GM21576 (cell line): Measurements from ENCODE around the gene AKNA.
"Not testable (repeated sequence)": the region's sequence is repeated elsewhere in the genome, so short reads cannot be mapped to it uniquely, and the experiment has no call there.

Experiments
- ATAC-seq: cut with Tn5 transposase; IDR thresholded peaks from one replicate; pipeline ENCODE4 v1.9.1; 2021; ENCODE audit warnings: mild to moderate bottlenecking, moderate library complexity; ENCODE audit not compliant: unreplicated experiment

The AKNA gene

DNA sequence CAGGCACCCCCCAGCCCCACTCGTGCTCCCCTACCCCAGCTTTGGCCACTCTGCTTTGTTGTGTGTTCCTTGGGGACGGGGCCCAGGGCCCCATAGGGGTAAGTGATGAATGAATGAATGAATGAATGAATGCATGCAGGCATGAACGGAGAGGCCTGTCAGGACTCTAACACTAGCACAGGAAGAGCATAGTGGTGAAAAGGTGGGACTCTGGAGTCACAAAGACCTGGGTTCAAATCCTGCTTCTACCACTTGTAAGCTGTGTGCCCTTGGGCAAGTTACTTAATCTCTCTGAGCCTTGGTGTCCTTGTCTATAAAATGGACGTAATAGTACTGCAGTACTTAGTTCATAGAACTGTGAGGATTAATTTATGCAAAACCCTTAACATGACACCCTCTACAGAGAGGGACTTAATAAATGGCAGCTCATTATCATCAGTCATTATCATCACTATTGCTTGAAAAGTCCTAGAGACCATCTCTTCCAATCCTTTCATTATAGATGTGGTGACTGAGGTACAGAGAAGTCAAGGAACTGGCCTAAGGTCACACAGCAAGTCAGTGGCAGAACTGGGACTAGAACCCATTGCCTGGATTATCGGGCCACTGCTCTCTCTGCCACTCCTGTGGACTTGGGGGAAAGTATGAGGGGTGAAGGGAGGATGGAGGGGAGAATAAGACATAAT lies 44.9 kb downstream of the AKNA start:
- ATAC-seq, result no peak

GRCh38 chr9:114341991-114342390 lies 45.8 kb downstream of the AKNA start:
- ATAC-seq, result no peak

DNA sequence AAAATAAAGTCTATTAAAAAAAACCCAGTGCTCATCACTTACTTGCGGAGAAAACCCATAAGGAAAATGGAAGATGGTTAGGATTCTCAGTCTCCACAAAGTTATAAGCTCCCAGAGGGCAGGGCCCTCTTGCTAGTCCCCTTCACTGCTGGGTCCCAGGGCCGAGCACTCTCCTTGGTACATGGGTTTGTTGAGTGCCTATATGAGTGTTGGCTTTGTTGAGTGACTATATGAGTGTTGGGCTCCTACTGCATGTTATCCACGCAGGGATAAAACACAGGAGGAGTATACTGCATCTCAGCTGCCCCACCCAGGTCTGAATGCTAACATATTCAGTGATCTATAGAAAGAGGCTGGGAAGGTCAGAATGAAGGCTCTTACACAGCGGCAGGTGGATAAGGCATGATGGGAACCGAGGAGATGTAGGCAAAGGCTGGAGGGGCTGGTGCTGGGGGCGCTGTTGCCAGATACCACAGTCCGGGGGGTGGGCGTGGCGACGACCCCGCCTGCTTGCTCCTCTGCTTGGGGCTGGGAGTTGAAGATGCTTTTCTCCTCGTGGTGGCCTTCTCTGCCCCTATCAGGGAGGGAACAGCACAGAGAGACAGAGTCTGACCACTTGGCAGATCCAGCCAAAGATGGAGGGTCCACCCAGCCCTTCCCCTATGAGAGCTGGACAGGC lies 46.5 kb downstream of the AKNA start:
- ATAC-seq, result no peak

DNA sequence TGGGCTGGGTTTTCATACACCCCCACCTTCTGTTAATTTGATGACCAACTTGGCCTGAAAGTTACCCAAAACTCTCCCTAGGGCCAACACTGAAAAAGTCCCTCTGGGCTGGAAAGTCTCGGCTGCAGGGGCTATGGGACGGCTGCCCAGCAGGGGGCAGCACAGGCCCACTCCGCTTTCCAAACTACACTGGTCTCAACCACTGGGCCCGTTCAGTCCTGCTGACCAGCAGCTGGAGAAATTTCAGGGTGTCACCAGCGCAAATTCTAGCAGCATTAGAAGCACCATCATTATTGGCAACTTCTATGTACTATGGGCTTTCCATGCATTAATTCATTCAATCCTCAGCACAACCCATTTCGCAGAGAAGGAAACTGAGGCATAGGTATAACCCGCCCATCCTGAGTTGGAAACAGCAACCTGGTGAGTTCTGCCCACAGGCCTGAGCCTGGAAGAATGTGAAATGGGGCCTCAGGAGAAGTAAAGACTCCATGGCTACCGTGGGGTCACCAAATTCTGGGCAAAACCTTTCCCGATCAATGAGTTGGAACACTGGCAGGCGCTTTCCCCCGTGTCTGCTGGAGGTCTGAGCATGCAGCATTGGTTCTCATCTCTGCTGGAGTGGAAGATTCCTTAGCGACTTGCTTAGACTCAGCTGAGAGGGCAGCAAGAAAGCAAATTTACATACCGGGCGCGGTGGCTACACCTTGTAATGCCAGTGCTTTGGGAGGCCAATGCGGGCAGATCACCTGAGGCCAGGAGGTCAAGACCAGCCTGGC lies 48.5 kb downstream of the AKNA start:
- peak; percentile 53 for ATAC-seq

DNA sequence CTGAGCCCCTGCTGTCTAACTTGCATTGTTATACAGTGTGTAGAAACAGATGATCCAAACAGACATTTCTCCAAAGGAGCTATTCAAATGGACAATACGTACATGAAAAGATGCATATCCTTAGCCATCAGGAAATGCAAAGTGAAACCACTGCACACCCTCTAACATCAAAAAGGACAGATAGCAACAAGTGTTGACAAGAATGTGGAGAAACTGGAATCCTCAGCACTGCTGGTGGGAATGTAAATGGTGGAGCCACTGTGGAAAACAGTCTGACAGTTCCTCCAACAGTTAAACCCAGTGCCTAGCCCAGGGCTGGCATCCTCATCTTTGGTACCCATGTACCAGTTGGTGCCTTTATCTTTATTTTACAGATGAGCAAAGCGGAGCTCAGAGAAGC lies 49.6 kb downstream of the AKNA start:
- ATAC-seq, result no peak

- no peak for ATAC-seq
These were observed 50.9 kb downstream of the AKNA start for GRCh38 chr9:114336699-114337395.

DNA sequence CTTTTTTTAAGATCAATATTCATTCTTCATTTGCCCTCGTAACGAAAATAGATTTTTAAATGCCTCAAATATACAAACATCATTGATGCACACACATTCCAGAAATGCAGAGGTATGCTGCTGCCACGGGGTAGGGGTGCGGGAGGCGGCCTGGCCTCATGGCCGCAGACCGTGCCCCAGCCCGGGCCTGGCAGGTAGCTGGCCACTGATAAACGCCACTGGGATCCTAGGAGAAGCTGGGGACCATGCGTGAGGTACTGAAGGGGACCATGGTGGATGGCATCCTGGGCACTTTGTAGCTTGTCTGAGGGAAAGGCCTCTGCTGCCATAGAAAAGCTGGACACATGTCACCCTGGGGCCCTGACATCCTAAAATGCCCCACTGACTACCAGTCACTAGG lies 51.6 kb downstream of the AKNA start:
- ATAC-seq, result no peak

DNA sequence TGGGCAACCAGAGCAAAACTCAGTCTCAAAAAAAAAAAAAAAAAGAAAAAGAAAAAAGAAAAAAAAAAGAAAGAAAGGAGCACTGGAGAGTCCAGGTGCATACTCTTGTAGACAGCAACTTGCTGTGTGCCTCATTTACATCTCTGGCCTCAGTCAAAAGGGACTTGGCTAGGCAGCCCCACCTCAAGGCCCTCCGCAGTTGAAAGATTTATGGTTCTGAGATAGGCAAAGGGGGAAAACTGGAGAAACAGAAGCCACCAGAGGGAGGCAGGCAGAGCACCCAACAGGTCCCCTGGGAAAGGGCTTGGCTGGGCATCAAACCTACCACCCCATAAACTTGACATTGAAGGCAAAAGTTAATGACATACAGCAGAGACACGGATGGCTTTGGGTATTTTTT lies 52.0 kb downstream of the AKNA start:
- no peak for ATAC-seq

GRCh38 chr9:114334490-114334889 lies 53.3 kb downstream of the AKNA start:
- ATAC-seq, result no peak

DNA sequence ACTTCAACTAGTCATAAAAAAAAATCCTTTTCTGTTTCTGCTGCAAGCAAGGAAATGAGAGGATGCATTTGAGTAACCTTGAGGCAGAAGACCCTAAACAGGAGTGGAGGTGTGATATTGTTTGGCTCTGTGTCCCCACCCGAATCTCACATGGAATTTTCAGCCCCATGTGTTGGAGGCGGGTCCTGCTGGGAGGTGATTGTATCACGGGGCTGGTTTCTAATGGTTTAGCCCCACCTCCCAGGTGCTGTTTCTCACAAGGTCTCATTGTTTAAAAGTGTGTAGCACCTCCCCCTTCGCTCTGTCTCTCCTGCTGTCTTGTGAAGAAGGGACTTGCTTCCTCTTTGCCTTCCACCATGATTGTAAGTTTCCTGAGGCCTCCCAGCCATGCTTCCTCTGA lies 54.1 kb downstream of the AKNA start:
- not testable (repeated sequence) for ATAC-seq

- not testable (repeated sequence) for ATAC-seq
These were observed 55.2 kb downstream of the AKNA start for GRCh38 chr9:114332474-114333040.

DNA sequence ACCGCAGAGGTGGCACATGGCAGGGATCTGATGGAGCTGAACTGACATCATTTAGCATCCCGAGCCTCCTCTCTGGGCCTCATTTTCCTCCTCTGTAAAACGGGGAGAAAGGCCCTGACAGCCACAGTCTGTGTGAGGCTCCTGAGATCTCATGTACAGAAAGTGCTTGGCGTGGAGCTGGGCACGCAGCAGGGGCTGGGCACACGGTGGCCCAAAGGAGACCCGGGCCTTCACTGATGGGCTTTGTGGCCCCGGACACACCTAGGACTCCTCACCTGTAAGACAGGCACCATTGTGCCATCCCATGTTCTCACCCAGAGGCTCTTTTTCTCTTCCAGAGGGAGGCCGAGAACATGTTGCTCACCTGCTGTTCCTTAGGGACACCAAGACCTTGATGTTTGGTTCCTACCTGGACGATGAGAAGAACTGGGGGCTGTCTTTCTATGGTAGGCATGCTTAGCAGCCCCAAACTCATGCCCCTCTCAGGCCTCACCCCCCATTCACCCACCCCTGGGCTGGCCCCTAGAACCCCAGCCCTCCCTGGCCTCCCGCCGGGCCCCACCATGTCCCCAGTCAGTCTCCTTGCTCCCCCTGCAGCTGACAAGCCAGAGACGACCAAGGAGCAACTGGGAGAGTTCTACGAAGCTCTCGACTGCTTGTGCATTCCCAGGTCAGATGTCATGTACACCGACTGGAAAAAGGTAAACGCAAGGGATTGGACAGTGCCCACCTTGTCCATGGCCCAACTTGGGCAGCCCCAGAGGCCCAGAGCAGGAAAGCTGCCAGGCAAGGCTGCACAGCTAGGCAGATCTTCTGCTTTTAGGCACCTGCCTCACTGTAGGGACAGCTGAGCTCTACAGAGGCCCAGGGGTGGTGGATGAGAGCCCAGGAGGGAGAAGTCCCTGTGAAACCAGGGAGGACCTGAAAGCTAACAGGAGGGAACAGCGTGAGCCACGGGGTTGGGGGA lies 56.3 kb downstream of the AKNA start:
- not testable (repeated sequence) for ATAC-seq

DNA sequence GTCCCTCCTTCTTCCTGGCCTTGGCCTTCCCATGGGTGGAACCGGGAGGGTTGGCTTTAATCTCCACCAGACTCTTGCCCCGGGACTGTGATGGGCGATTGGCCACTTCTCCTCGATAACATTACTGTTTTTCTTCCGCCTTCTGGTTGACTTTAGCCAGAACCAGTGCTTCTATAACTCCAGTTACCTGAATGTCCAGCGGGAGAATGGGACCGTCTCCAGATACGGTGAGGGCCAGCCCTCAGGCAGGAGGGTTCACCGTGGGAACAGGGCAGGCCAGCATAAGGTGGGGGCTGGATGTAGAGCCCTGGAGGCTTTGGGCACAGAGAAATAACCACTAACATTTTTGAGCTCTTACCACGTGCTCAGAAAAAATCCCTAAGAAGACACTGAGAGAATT lies 57.1 kb downstream of the AKNA start:
- ATAC-seq, result no peak

DNA sequence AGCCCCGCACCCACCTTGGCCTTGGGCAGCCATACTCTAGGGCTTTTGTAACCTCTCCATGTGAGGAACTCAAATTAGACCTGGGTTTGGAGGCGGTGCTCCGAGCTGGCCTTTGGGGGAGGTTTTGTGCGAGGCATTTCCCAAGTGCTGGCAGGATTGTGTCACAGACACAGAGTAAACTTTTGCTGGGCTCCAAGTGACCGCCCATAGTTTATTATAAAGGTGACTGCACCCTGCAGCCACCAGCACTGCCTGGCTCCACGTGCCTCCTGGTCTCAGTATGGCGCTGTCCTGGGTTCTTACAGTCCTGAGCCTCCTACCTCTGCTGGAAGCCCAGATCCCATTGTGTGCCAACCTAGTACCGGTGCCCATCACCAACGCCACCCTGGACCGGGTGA lies 58.2 kb downstream of the AKNA start, which contains the start of gene ORM2:
Gene ORM2, plus strand, starts transcription at position 245 of the 398 bp plus-strand sequence. Its CDS starts 36 bp downstream, at position 281.
- ATAC-seq, result not testable (repeated sequence)

DNA sequence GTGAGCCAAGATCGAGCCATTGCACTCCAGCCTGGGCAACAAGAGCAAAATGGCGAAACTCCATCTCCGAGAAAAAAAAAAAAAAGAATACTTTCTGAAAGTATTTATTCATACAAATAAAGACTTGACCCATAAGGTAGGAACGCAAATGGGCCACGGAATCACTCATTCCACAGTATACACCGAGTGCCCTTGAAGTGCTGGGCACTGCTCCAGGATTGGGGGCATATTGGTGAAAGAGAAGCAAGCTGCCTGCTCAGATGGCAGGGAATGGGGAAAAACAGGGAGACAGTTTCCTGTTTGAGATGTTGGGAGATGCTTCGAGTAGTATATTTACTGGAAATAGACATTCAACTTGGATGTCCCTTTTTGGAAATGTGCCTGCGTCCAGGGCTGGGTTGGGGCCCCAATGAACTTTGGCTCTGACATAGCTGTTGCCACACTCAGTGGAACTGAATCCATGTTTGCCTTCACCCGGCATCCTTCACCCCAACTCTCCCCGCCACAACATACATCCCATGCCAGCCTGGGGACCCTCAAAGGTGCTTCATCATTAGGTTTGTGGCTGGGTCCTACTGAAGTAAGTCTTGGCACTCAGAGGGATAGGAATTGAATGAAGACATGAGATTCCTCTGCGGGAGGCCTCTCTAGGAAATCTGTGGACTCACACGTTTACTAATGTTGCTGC lies 58.7 kb downstream of the AKNA start:
- ATAC-seq, result not testable (repeated sequence)

GRCh38 chr9:114328357-114328820 lies 59.4 kb downstream of the AKNA start:
- not testable (repeated sequence) for ATAC-seq

DNA sequence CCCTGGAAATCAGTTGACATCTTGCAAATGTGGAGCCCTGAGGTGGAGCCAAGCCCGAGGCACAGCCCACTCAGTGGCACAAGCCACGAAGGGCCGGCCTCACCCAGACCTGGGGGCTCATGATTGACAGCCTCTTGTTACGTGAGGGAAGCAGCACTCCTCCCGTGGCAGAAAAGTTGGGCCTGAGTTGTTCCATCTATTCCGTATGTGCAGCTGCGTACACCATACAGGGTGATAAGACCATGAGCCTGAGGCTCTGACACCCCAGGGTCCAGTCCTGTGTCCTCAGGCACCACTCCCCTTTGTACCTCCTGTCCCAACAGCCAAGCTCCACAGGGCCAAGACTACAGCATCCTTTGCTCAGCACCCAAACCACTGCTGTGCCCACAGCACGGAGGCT lies 60.0 kb downstream of the AKNA start:
- ATAC-seq, result no peak

- not testable (repeated sequence) for ATAC-seq
These were observed 62.0 kb downstream of the AKNA start for GRCh38 chr9:114325684-114326254.

GRCh38 chr9:114324965-114325364 lies 62.8 kb downstream of the AKNA start:
- ATAC-seq, result not testable (repeated sequence)
